Mesothelial cell of epicardium (in vitro differentiated cells): ENCODE results near the gene RALGPS1. TPM values are rescaled to one million over a fixed set of nuclear protein-coding genes. Genes with fewer than 3 reads are reported as not detected.

Experiments
- DNase-seq, 2 experiments: peaks; one replicate each; pipeline ENCODE4 v3.0.0; 2021; ENCODE audit warnings: low spot score in 2 of 2; ENCODE audit not compliant: unreplicated experiment in 2 of 2
- H3K27ac Mint-ChIP-seq: 2 replicates; pipeline ENCODE4 v1.8.0; 2021; ENCODE audit warnings: mixed read lengths
- H3K27me3 Mint-ChIP-seq: 2 replicates; pipeline ENCODE4 v1.8.0; 2021; ENCODE audit warnings: low read depth, mixed read lengths
- H3K36me3 Mint-ChIP-seq: 2 replicates; pipeline ENCODE4 v1.8.0; 2021; ENCODE audit warnings: mixed read lengths
- H3K4me1 Mint-ChIP-seq: 2 replicates; pipeline ENCODE4 v1.8.0; 2021; ENCODE audit warnings: mixed read lengths
- H3K4me3 Mint-ChIP-seq: 2 replicates; pipeline ENCODE4 v1.8.0; 2021; ENCODE audit warnings: mild to moderate bottlenecking, moderate library complexity, mixed read lengths
- H3K9me3 Mint-ChIP-seq: 2 replicates; pipeline ENCODE4 v1.8.0; 2021; ENCODE audit warnings: mixed read lengths
- total RNA-seq: library from RNA; stranded (reverse); gene quantifications from 3 replicates; pipeline ENCODE4 v1.2.1, GENCODE V29; 2021
- TF ChIP-seq, protein P1 (sequence below): fragments of 200-600 bp; sonication (generic); IDR thresholded peaks from one replicate; pipeline ENCODE4 v1.5.0; 2021; ENCODE audit warnings: antibody characterized with exemption; ENCODE audit not compliant: unreplicated experiment

The RALGPS1 gene, protein sequence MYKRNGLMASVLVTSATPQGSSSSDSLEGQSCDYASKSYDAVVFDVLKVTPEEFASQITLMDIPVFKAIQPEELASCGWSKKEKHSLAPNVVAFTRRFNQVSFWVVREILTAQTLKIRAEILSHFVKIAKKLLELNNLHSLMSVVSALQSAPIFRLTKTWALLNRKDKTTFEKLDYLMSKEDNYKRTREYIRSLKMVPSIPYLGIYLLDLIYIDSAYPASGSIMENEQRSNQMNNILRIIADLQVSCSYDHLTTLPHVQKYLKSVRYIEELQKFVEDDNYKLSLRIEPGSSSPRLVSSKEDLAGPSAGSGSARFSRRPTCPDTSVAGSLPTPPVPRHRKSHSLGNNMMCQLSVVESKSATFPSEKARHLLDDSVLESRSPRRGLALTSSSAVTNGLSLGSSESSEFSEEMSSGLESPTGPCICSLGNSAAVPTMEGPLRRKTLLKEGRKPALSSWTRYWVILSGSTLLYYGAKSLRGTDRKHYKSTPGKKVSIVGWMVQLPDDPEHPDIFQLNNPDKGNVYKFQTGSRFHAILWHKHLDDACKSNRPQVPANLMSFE
- total RNA-seq, result 25.6 to 29.5 TPM (median 26.9 TPM) in 3 replicates

DNA sequence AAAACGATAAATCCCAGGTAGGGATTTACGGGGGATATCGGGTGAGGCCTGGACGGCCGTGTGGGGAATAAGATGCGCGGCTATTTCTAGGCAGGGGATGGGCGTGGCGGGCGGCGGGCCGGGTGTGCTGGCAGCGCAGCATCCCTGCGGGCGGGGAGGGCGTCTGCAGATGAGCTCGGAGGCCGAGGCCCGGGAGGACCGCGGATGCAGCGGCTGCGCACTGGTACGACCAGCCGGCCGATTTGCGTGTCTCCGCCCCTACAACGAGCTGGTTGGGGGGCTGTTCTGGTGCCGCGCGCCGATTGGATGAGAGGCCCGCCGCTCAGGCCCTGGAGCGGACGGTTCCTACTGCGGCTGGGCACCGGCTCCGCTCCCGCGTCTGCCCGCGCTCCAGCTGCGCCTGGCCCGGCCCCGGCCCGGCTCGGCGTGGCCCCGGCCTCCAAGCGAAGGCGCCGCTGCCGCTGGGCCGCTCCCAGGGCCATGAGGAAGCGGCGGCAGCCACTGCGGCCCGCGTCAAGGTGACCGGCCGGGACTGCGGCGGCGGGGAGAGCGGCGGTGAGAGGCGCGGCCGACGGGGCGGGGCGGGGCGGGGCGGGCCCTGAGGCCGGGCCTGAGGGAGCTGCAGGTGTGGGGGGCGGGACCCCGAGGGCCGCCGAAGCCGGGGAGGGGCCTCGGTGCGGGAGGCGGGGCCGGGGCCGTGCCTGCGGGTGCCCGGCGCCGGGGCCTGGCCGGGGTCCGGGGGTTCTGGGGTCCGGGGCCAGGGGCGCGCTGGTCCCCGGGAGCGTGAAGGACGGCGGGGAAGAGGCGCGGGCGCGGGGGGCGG lies at the start of gene RALGPS1:
Gene RALGPS1, plus strand, starts transcription at position 325 of the 823 bp plus-strand sequence. CDS start 47,508 bp downstream, outside the sequence.
- TF ChIP-seq, protein P1, sequence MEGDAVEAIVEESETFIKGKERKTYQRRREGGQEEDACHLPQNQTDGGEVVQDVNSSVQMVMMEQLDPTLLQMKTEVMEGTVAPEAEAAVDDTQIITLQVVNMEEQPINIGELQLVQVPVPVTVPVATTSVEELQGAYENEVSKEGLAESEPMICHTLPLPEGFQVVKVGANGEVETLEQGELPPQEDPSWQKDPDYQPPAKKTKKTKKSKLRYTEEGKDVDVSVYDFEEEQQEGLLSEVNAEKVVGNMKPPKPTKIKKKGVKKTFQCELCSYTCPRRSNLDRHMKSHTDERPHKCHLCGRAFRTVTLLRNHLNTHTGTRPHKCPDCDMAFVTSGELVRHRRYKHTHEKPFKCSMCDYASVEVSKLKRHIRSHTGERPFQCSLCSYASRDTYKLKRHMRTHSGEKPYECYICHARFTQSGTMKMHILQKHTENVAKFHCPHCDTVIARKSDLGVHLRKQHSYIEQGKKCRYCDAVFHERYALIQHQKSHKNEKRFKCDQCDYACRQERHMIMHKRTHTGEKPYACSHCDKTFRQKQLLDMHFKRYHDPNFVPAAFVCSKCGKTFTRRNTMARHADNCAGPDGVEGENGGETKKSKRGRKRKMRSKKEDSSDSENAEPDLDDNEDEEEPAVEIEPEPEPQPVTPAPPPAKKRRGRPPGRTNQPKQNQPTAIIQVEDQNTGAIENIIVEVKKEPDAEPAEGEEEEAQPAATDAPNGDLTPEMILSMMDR, result no peak
- peak; percentile 91 to 94 for DNase-seq
- Mint-ChIP-seq H3K9me3 (no peaks in the 10 kb centered on the region), H3K36me3 (no peaks in the 10 kb centered on the region), H3K27ac (peak within 1 kb of the TSS; percentile 64), H3K27me3 (peaks cover 39% of the 10 kb centered on the region), H3K4me1 (peaks cover 11% of the 10 kb centered on the region), H3K4me3 (peak within 1 kb of the TSS; percentile 70)

DNA sequence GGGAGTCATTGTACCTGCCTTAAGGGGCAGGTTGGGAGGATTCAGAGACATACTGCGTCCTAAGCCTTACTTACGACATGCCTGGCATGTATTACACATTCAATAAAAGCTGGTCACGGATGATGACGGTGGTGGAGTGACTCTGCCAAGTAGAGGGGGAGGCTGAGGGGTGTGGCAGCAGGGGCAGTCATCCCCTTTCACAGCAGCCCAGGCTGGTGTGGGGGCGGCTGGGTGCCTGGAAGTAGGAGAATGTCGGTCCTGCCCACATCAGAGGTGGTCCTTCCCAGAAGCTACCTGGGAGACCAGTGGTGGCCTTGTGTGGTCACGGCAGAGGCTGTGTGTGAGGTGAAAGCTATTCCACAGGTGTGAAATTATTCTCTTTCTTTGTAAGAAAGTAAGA lies 45.2 kb upstream of the RALGPS1 start:
- peak overlapping the region; percentile 12 for H3K27ac Mint-ChIP-seq
- no peak overlapping the region for H3K4me3 Mint-ChIP-seq
- H3K36me3 Mint-ChIP-seq, result peaks cover 20% of the 10 kb centered on the region
- peaks cover 19% of the 10 kb centered on the region for H3K4me1 Mint-ChIP-seq
- H3K27me3 Mint-ChIP-seq, result no peaks in the 10 kb centered on the region
- TF ChIP-seq, protein P1, result no peak
- no peaks in the 10 kb centered on the region for H3K9me3 Mint-ChIP-seq
- no peak for DNase-seq

DNA sequence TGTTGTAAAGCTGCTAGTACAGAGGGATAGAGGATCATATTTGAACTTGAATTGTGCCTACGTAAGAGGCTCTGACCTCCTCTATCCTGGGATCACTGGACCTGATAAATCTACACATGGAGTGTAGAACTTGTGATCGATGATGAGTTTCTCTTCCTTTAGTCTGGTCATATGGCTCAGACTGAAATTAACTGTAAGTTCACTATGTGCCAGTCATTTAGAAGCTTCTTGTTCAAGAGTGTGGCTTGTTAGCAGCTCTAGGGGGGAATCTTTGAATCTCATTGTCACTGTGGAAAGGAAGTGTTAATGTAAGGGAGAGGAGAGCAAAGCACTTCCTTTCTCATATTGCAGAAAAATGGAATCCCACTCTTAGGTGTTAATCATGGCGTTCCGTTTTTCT lies 42.1 kb upstream of the RALGPS1 start:
- no peaks in the 10 kb centered on the region for H3K27me3 Mint-ChIP-seq
- H3K9me3 Mint-ChIP-seq, result no peaks in the 10 kb centered on the region
- H3K36me3 Mint-ChIP-seq, result peaks cover 7% of the 10 kb centered on the region
- H3K4me1 Mint-ChIP-seq, result peaks cover 29% of the 10 kb centered on the region
- DNase-seq, result no peak
- H3K27ac Mint-ChIP-seq, result peak overlapping the region; percentile 61
- no peak overlapping the region for H3K4me3 Mint-ChIP-seq
- TF ChIP-seq, protein P1, result no peak

DNA sequence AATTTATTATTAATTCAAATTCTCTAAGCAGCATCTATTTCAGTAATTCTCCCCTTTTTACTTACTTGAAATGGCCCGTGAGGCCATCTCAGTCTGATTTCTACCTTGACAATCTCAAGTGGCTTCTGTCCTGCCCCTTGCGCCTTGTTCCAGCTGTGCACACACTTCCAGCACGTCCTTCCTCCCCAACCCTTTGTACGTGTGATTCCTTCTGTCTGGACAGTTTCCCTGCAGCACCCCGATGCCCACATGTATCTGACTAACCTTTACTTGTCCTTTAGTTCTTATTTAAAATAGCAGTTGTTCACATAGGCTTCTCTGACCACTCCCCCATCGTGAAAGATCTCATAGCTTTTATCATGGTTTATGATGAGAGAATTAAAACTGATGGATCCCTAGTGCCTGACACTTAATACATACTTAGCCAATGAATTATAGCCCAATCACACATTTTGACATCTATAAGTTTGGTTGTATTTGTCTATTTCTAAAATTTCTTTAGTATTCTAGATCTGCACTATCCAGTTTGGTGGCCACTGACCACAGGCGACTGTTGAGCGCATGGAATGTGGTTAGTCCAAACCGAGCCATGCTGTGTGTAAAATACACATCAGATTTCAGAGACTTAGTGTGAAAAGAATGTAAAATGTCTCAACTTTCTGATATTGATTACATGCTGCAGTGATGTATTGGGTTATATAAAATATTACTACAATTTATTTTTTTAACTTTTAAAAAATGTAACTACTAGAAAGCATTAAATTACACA lies 39.9 kb upstream of the RALGPS1 start:
- Mint-ChIP-seq H3K4me3 (no peak overlapping the region), H3K36me3 (peaks cover 9% of the 10 kb centered on the region), H3K4me1 (peaks cover 12% of the 10 kb centered on the region), H3K27me3 (no peaks in the 10 kb centered on the region), H3K9me3 (no peaks in the 10 kb centered on the region), H3K27ac (peak overlapping the region; percentile 17)
- TF ChIP-seq, protein P1, result no peak
- no peak for DNase-seq
